Bronchial epithelial cell (primary cell): ENCODE results near the gene INPP4B. TPM values are rescaled to one million over a fixed set of nuclear protein-coding genes. Genes with fewer than 3 reads are reported as not detected.

ENCODE experiments used
- DNase-seq: peaks from one replicate; pipeline ENCODE4 v3.0.0-alpha.2; 2010; ENCODE audit warnings: low read depth
- FAIRE-seq: peaks from 2 replicates; lab custom pipeline; 2011; peaks lifted over from hg19 to GRCh38; lab: Jason Lieb, UNC
- H3K27me3 ChIP-seq: 2 replicates; pipeline ENCODE4 v1.5.1; 2011; ENCODE audit warnings: low read length; ENCODE audit not compliant: control insufficient read depth, insufficient read depth
- H3K36me3 ChIP-seq: 2 replicates; pipeline ENCODE4 v1.5.1; 2011; ENCODE audit warnings: low read length; ENCODE audit not compliant: control insufficient read depth, insufficient read depth
- H3K4me3 ChIP-seq: 2 replicates; pipeline ENCODE4 v1.5.1; 2011; ENCODE audit warnings: mild to moderate bottlenecking, low read depth, low read length, control low read depth
- CTCF ChIP-seq: IDR thresholded peaks from 2 replicates; pipeline ENCODE4 v1.5.1; 2011; ENCODE audit warnings: mild to moderate bottlenecking, moderate library complexity, low read length, control low read depth, inconsistent platforms; ENCODE audit not compliant: insufficient read depth, severe bottlenecking
- total RNA-seq: library from RNA; depleted of rRNA; stranded (reverse); fragments of >200 nt; gene quantifications from 2 replicates; pipeline ENCODE4 v1.2.1, GENCODE V29; 2014

INPP4B gene
- 63.2 and 74.8 TPM in 2 replicates for total RNA-seq

DNA sequence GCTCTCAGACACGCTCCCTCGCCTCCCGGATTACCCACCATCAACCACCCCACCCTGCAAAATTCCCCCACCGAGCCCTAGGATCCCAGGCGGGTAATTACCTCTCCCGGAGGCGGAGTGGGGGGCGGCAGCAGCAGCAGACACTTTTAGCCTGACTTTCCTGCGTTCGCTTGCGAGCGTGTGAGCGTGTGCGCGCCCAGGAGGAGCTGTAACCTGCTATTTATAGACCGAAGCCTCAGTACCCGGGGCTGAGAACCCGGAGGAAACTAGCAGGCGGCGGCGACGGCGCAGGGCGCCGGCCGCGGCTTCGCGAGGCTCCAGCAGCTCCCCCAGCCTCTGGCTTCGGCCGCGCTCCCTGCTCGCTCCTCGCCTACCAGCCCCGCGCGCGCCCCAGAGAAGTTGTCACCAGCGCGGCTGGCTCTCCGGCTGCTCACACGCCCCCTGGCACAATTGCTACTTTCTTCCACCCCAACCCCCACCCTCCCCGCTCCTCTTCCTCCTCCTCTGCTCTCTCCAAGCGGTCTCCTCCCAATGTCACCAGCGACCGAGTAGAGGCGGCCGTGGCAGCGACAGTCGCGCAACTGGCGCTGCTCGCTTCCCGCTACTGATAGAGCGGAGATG, at the start of gene INPP4B:
INPP4B (minus strand) TSS at position 194 of the 621 bp plus-strand sequence.
- DNase-seq, result peak; percentile 31
- no peak for TF ChIP-seq CTCF
- no peak for FAIRE-seq
- peaks cover 10% of the 10 kb centered on the region for H3K27me3 ChIP-seq
- H3K36me3 ChIP-seq, result no peaks in the 10 kb centered on the region
- H3K4me3 ChIP-seq, result peak within 1 kb of the TSS; percentile 49

- no peak for TF ChIP-seq CTCF
- H3K4me3 ChIP-seq, result no peak overlapping the region
- DNase-seq (no peak), FAIRE-seq (no peak)
- H3K27me3 ChIP-seq, result no peaks in the 10 kb centered on the region
- H3K36me3 ChIP-seq, result no peaks in the 10 kb centered on the region
Measured at GRCh38 chr4:142893012-142893411, 46.9 kb upstream of the INPP4B start.

DNA sequence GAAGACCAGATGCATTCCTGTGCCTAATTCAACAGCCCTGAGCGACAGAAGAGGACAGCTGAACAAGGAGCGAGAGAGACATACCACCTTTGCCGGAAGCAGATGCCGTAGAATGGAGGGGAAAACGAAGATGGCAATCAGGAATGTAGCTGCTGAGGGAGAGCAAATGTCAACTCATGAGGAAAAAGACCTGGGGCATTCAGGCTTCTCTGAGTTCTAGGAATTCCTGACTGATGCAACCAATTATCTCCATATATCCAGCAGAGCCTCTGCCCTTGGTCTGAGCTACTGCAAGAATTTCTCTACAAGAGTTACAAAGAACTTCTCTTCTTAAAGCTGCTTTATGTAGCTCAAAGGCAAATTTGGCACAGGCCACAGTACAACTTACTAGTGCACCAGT, 40.5 kb upstream of the INPP4B start:
- no peak for TF ChIP-seq CTCF
- no peaks in the 10 kb centered on the region for H3K27me3 ChIP-seq
- H3K4me3 ChIP-seq, result no peak overlapping the region
- FAIRE-seq (no peak), DNase-seq (no peak)
- no peaks in the 10 kb centered on the region for H3K36me3 ChIP-seq

- H3K27me3 ChIP-seq, result no peaks in the 10 kb centered on the region
- FAIRE-seq, result no peak
- DNase-seq, result peak; percentile 18
- no peaks in the 10 kb centered on the region for H3K36me3 ChIP-seq
- peak; percentile 6 for TF ChIP-seq CTCF
- no peak overlapping the region for H3K4me3 ChIP-seq
Measured at GRCh38 chr4:142883040-142883832, 37.1 kb upstream of the INPP4B start.

DNA sequence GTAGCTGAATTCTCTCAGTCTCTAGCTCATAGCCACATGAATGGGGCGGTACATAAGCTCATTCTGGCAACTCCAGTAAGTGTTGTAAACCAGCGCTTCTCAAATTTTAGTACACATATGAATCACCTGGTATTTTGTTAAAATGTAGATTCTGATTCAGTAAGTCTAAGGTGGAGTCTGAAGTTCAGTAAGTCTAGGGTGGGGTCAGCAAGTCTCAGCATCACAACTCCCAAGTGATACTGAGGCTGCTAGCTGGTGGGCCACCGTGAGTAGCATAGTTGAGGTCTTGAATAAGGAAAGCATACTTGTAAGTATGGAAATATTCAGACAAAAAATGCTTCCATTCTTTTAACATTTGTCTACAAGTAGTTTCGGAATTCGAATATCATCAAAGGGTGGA, 36.1 kb upstream of the INPP4B start:
- FAIRE-seq, result no peak
- H3K4me3 ChIP-seq, result no peak overlapping the region
- H3K27me3 ChIP-seq, result no peaks in the 10 kb centered on the region
- no peak for TF ChIP-seq CTCF
- no peak for DNase-seq
- H3K36me3 ChIP-seq, result no peaks in the 10 kb centered on the region

GRCh38 chr4:142881331-142881730, 35.2 kb upstream of the INPP4B start:
- H3K36me3 ChIP-seq, result no peaks in the 10 kb centered on the region
- FAIRE-seq, result no peak
- TF ChIP-seq CTCF, result no peak
- DNase-seq, result peak; percentile 18
- H3K4me3 ChIP-seq, result no peak overlapping the region
- no peaks in the 10 kb centered on the region for H3K27me3 ChIP-seq
